ENCODE measurements around the gene KRTAP10-7.
"Not testable (repeated sequence)": the region's sequence is repeated elsewhere in the genome, so short reads cannot be mapped to it uniquely, and the experiment has no call there.

Gene KRTAP10-7

DNA sequence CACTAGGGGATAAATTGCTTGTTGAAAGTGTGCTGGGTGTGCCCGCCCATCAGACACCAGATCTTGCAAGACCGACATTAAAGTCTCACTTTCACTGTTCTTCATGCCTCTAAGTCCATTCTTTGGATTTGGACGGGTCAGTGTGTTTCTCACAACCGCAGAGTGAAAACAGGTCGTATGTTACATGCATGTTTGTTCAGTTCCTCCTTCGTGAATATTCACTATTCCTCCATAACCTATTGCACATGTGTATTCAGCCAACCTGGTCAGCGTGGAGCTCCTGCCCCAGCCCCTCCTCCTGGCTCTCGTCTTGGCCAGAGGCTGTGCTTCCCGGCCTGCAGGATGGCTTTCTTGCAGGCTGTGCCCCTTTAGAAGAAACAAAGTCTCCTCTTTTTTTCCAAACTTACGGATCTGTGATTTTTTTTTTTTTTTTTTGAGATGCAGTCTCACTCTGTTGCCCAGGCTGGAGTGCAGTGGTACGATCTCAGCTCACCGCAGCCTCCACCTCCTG lies 5.9 kb upstream of the KRTAP10-7 start:
- H3K9me3 ChIP-seq (replicated peaks; ENCODE audit: low read length): no peaks in the 10 kb centered on the region
- H3K9ac ChIP-seq (ENCODE audit: low read depth, low read length): no peak overlapping the region
- H3K4me2 ChIP-seq (ENCODE audit: low read length): no peak overlapping the region

DNA sequence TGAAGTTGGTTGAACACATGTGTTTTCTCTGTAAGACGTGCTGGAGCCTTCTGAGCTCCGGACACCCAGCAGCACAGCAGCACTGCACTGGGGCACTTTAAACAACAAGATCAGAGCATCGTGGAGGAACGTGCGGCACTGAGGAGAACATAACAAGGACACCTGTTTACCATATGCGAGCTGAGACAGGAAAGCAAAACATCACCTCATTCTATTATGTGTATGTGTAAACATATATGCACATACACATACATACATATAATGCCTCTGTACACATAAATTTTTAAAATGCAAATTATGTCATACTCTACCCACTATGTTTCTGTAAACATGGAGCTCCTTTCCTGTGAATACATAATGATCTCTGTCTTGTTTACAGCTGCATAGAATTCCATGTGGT lies 4.9 kb upstream of the KRTAP10-7 start:
- H3K27me3 ChIP-seq (ENCODE audit: control insufficient read depth, insufficient read depth, low read length): peaks cover 76% of the 10 kb centered on the region
- H3K36me3 ChIP-seq (ENCODE audit: insufficient read depth, low read length): no peaks in the 10 kb centered on the region
- H3K4me1 ChIP-seq (ENCODE audit: control insufficient read depth, insufficient read depth, low read length): peaks cover 5% of the 10 kb centered on the region
- no peak overlapping the region for H3K4me3 ChIP-seq (ENCODE audit: low read length)
- H3K9me3 ChIP-seq (replicated peaks; ENCODE audit: low read length): no peaks in the 10 kb centered on the region
- no peak overlapping the region for H3K9ac ChIP-seq (ENCODE audit: low read depth, low read length)
- no peak overlapping the region for H3K4me2 ChIP-seq (ENCODE audit: low read length)

More for the DNA sequence above, 5.9 kb upstream of the KRTAP10-7 start:
- H3K4me3 ChIP-seq (ENCODE audit: low read length): no peak overlapping the region
- peaks cover 73% of the 10 kb centered on the region for H3K27me3 ChIP-seq (ENCODE audit: control insufficient read depth, insufficient read depth, low read length)
- no peaks in the 10 kb centered on the region for H3K36me3 ChIP-seq (ENCODE audit: insufficient read depth, low read length)
- H3K4me1 ChIP-seq (ENCODE audit: control insufficient read depth, insufficient read depth, low read length): peaks cover 5% of the 10 kb centered on the region

DNA sequence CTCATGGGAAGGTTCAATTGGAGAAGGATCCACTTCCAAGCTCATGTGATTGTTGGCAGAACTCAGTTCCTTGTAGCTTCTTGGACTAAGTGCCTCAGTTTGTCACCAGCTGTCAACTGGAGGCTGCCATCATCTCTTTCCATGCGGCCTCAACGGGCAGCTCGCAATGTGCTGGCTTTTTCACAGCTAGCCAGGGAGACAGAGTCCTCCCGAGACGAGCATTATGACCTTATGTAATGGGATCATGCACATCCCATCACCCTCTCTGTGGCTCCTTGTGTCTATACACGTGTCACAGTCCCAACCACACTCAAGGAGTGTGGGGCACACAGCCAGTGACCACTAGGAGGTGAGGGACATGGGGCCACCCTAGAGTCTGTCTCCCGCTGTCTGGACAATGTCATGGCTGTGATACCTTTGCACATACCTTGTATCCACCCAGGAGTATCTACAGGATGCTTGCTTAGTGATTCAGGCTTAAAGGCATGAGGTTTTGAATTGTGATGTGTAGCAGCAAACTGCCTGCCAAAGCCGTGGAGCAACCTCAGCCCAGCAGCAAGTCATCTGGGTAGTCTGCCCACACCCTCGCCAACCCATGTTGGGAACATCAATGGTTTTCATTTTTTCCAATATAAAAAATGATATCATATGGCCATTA lies 4.2 kb upstream of the KRTAP10-7 start:
- Histone ChIP-seq H3K4me3 (ENCODE audit: low read length) (no peak overlapping the region), H3K9ac (ENCODE audit: low read depth, low read length) (no peak overlapping the region), H3K9me3 (replicated peaks; ENCODE audit: low read length) (no peaks in the 10 kb centered on the region), H3K4me1 (ENCODE audit: control insufficient read depth, insufficient read depth, low read length) (peaks cover 5% of the 10 kb centered on the region), H3K27me3 (ENCODE audit: control insufficient read depth, insufficient read depth, low read length) (peaks cover 78% of the 10 kb centered on the region), H3K36me3 (ENCODE audit: insufficient read depth, low read length) (no peaks in the 10 kb centered on the region), H3K4me2 (ENCODE audit: low read length) (no peak overlapping the region)

DNA sequence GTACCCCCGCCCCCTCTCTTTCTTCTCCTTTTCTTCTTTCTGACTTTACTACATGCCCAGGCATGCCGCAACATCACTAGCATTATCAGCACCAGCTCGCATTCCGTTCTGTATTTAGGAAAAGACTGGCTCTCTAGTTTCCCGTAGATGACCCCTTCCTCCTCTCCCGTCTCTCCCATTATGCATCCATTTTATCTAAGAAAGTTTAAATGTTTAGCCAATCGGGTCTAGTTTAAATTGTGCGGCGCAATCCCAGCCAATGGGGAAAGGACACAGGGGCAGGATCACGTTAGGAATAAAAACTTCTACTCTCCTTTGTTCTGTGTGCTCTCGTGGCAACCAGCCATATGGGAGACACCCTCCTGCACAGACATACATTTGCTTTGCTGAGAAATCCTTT lies 2.3 kb upstream of the KRTAP10-7 start:
- Histone ChIP-seq H3K4me2 (ENCODE audit: low read length) (no peak overlapping the region), H3K36me3 (ENCODE audit: insufficient read depth, low read length) (no peaks in the 10 kb centered on the region), H3K27me3 (ENCODE audit: control insufficient read depth, insufficient read depth, low read length) (peaks cover 75% of the 10 kb centered on the region), H3K4me1 (ENCODE audit: control insufficient read depth, insufficient read depth, low read length) (peaks cover 5% of the 10 kb centered on the region), H3K9ac (ENCODE audit: low read depth, low read length) (no peak overlapping the region), H3K9me3 (replicated peaks; ENCODE audit: low read length) (no peaks in the 10 kb centered on the region), H3K4me3 (ENCODE audit: low read length) (no peak overlapping the region)

DNA sequence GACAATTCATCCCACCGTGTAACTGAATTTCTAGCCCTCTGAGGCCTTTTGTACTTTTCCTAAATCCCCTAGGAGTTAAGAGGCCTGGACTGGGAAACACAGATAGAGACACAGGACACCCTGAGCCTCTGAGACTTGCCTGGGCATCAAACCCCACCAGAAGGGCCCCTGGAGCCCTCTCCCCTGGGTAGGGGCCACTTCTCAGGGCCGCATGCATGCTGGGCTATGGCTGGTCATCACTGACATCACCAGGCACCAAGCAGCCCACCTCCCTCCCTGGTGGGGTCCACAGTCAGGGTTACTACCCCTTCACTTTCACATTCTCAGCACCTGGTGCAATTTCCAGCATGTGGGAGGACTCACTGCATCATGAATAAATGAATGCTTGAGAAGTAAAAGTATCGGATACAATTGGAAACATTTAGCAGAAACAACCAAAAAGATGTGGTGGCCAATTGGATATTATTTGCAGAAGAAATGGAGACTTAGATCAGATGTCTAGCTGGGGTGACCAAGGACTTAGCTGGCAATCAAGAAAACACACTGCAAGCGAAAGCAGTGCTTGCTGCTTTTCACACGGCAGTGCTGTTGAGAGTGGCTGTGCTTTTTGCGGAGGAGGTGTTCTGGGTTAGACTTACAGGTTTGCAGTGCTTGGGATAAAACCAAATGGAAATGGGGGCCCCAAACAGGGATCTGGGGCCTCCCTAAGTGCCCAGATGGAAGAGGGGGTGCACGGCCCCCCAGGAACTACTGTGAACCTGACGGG lies 950 bp upstream of the KRTAP10-7 start:
- Histone ChIP-seq H3K9ac (ENCODE audit: low read depth, low read length) (no peak overlapping the region), H3K9me3 (replicated peaks; ENCODE audit: low read length) (no peaks in the 10 kb centered on the region), H3K4me2 (ENCODE audit: low read length) (no peak overlapping the region), H3K36me3 (ENCODE audit: insufficient read depth, low read length) (no peaks in the 10 kb centered on the region), H3K27me3 (ENCODE audit: control insufficient read depth, insufficient read depth, low read length) (peaks cover 74% of the 10 kb centered on the region), H3K4me1 (ENCODE audit: control insufficient read depth, insufficient read depth, low read length) (no peaks in the 10 kb centered on the region), H3K4me3 (ENCODE audit: low read length) (no peak overlapping the region)

DNA sequence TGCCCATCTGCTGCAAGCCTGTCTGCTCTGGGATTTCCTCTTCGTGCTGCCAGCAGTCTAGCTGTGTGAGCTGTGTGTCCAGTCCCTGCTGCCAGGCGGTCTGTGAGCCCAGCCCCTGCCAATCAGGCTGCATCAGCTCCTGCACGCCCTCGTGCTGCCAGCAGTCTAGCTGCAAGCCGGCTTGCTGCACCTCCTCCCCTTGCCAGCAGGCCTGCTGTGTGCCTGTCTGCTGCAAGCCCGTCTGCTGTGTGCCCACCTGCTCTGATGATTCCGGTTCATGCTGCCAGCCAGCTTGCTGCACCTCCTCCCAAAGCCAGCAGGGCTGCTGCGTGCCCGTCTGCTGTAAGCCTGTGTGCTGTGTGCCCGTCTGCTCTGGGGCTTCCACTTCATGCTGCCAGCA lies 694 bp downstream of the KRTAP10-7 start:
- not testable (repeated sequence) for H3K4me1 ChIP-seq (ENCODE audit: control insufficient read depth, insufficient read depth, low read length); H3K9ac ChIP-seq (ENCODE audit: low read depth, low read length); H3K4me2 ChIP-seq (ENCODE audit: low read length); H3K4me3 ChIP-seq (ENCODE audit: low read length); H3K9me3 ChIP-seq (replicated peaks; ENCODE audit: low read length); H3K36me3 ChIP-seq (ENCODE audit: insufficient read depth, low read length)
- peaks cover 75% of the 10 kb centered on the region for H3K27me3 ChIP-seq (ENCODE audit: control insufficient read depth, insufficient read depth, low read length)

DNA sequence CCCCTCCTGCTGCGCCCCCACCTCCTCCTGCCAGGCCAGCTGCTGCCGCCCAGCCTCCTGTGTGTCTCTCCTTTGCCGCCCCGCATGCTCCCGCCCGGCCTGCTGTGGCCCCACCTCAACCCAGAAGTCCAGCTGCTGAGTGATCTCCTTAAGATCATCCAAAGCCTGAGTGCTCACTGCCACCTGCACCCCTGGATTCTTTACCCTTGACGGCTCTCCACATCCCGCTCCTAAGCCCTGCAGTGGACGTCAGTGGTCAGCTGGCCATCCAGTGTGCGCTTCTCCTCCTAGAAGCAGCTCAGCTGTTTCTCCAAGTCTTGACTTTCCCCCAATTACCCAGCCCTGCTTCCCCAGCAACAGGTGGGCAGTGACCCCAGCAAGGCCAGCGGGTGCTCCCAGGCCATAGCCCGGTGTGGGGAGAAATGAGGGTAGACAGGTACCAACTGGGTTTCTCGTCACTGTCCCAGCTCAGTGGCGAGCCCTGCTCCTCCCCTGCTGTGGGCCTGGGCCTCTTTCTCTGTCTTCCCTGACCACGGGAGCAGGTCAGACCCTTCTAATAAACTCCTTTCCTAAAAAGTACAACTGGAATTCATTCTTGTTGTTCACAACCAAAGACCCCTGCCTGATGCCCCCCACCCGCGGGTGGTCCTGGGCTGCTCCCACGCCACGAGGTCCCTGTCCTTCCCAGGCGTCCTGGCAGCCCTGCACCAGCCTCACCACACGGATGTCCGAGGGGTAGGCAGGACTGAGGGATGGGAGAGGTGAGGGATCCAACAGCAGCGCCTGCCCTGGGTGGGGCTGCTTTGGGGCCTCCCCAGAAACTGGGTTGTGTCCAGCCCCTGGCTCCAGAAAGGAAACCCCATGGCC lies 1.4 kb downstream of the KRTAP10-7 start:
- Histone ChIP-seq H3K9me3 (replicated peaks; ENCODE audit: low read length) (no peaks in the 10 kb centered on the region), H3K9ac (ENCODE audit: low read depth, low read length) (no peak overlapping the region), H3K36me3 (ENCODE audit: insufficient read depth, low read length) (no peaks in the 10 kb centered on the region), H3K4me3 (ENCODE audit: low read length) (no peak overlapping the region), H3K4me1 (ENCODE audit: control insufficient read depth, insufficient read depth, low read length) (no peaks in the 10 kb centered on the region), H3K4me2 (ENCODE audit: low read length) (no peak overlapping the region), H3K27me3 (ENCODE audit: control insufficient read depth, insufficient read depth, low read length) (peaks cover 68% of the 10 kb centered on the region)

DNA sequence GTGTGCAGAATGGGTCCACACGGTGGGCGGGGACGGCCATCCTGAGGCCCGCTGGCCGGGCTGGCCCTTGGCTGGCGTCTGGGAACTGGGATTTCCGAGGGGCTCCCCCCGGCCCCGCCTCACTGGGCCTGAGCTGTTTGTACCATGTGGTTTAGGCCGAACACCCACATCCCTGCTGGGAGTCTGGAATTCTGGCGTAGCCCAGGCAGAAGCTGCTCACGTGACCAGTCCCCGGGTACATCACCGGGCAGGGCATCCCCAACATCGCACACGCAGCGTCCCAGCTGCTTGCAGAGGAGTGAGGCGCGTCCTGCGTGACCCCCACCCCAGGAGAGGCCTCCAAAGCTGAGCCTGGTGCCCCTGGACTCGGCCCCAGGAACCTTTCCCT lies 2.1 kb downstream of the KRTAP10-7 start:
- Histone ChIP-seq H3K4me1 (ENCODE audit: control insufficient read depth, insufficient read depth, low read length) (no peaks in the 10 kb centered on the region), H3K4me3 (ENCODE audit: low read length) (no peak overlapping the region), H3K9me3 (replicated peaks; ENCODE audit: low read length) (no peaks in the 10 kb centered on the region), H3K36me3 (ENCODE audit: insufficient read depth, low read length) (no peaks in the 10 kb centered on the region), H3K4me2 (ENCODE audit: low read length) (no peak overlapping the region), H3K27me3 (ENCODE audit: control insufficient read depth, insufficient read depth, low read length) (peaks cover 67% of the 10 kb centered on the region), H3K9ac (ENCODE audit: low read depth, low read length) (no peak overlapping the region)

DNA sequence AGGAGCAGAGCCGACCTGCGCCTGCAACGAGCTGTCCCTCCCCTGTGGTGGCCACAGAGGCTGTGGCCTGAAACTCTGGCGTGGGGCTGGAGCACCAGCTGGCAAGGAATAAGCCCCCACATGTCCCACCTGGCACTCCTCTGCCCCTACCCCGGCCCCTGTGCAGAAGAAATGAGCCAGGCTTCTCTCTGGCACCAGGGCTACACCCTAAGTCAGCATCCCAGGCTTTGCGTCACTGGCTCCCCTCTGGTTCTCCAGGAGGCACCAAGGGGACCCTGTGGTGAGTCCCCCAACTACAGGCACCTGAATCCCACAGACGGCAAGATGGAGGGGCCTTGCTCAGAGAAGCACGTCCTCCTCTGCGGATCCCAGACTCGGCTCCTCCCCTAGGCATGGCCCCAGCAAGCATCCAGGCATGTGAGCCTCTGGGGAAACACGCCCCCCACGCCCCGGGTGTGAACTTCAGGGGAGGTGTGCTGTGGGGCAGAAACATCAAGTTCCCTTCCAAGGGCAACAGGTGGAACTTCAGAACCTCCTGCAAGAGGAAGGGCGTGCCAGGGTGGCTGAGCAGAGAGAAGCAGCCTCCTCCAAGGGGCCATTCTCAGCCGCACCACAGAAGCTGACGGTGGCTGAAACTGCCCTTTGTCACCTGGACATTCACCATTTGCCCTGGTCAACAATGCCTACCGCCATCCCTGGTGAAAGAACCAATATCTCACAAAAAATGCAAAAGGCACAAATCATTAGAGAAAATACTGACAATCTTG lies 2.9 kb downstream of the KRTAP10-7 start:
- H3K4me3 ChIP-seq (ENCODE audit: low read length): no peak overlapping the region
- no peaks in the 10 kb centered on the region for H3K4me1 ChIP-seq (ENCODE audit: control insufficient read depth, insufficient read depth, low read length)
- H3K9me3 ChIP-seq (replicated peaks; ENCODE audit: low read length): no peaks in the 10 kb centered on the region
- H3K36me3 ChIP-seq (ENCODE audit: insufficient read depth, low read length): no peaks in the 10 kb centered on the region
- no peak overlapping the region for H3K9ac ChIP-seq (ENCODE audit: low read depth, low read length)
- no peak overlapping the region for H3K4me2 ChIP-seq (ENCODE audit: low read length)
- H3K27me3 ChIP-seq (ENCODE audit: control insufficient read depth, insufficient read depth, low read length): peaks cover 63% of the 10 kb centered on the region

DNA sequence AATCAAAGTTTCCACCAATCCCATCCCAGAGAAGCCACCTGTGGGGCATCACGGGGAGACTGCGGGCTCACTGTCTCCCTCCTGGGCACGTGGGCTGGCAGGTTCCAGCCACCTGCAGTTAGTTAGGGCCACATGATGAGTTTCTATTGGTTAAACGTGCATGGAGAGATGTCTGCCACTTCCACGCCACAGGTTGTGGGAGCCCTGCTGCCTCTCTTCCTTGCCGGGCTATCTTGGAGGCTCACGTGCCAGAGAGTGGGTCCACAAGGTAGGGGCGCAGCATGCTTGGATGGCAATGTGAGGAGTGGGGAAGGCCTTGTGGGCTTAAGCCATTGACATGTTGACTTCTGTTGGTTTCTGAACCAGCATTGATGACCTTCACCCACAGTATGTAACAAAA lies 3.5 kb downstream of the KRTAP10-7 start:
- Histone ChIP-seq H3K27me3 (ENCODE audit: control insufficient read depth, insufficient read depth, low read length) (peaks cover 59% of the 10 kb centered on the region), H3K4me1 (ENCODE audit: control insufficient read depth, insufficient read depth, low read length) (no peaks in the 10 kb centered on the region), H3K4me2 (ENCODE audit: low read length) (no peak overlapping the region), H3K4me3 (ENCODE audit: low read length) (no peak overlapping the region), H3K9me3 (replicated peaks; ENCODE audit: low read length) (no peaks in the 10 kb centered on the region), H3K9ac (ENCODE audit: low read depth, low read length) (no peak overlapping the region), H3K36me3 (ENCODE audit: insufficient read depth, low read length) (no peaks in the 10 kb centered on the region)

DNA sequence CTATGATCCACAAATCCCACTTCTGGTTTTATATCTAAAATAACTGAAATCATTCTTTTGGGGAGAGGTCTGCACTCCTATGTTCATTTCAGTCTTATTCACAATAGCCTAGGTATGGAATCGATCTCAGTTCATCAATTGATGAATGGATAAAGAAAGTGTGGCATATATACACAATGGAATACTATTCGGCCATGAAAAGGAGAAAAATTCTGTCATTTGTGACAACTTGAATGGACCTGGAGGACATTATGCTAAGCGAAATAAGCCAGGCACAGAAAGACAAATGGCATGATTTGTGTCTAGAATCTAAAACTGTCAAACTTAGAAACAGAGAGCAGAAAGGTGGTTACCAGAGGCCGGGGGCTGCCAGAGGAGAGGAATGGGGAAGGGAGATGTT lies 6.1 kb downstream of the KRTAP10-7 start:
- no peaks in the 10 kb centered on the region for H3K36me3 ChIP-seq (ENCODE audit: insufficient read depth, low read length)
- H3K27me3 ChIP-seq (ENCODE audit: control insufficient read depth, insufficient read depth, low read length): peaks cover 40% of the 10 kb centered on the region
- no peak overlapping the region for H3K9ac ChIP-seq (ENCODE audit: low read depth, low read length)
- H3K4me2 ChIP-seq (ENCODE audit: low read length): no peak overlapping the region
- H3K4me3 ChIP-seq (ENCODE audit: low read length): no peak overlapping the region
- no peaks in the 10 kb centered on the region for H3K9me3 ChIP-seq (replicated peaks; ENCODE audit: low read length)
- H3K4me1 ChIP-seq (ENCODE audit: control insufficient read depth, insufficient read depth, low read length): no peaks in the 10 kb centered on the region
